GM15510 (cell line): ENCODE results near the gene MCMBP.

Experiments used
- POLR2A ChIP-seq: IDR thresholded peaks from 3 replicates; pipeline ENCODE4 v1.6.1; 2011; ENCODE audit warnings: borderline replicate concordance; ENCODE audit not compliant: insufficient read length; ENCODE audit errors: extremely low read depth

MCMBP gene

GRCh38 chr10:119849031-119849789 lies 23.4 kb downstream of the MCMBP start:
- no peak for TF ChIP-seq POLR2A

- no peak for TF ChIP-seq POLR2A
These were observed 27.0 kb downstream of the MCMBP start for GRCh38 chr10:119845656-119846055.

- no peak for TF ChIP-seq POLR2A
These were observed 38.5 kb downstream of the MCMBP start for GRCh38 chr10:119834188-119834587.

DNA sequence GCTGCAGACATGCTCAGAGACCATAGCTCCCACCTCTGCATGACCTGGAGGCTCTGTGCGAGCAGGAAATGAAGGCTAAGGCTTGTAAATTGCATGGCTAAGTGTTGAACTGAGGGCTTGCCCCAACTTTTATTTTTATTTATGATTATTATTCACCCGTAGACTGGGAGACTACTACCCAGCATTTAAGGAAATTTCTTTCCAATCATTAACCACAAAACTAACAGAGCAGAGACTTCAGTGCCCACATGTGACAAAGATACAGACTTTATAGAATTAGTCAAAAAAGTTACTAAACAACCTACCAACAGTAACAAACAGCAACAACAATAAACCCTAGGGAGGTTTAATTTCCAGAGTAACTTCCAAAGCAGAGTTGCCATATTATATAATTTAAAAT lies 39.7 kb downstream of the MCMBP start:
- no peak for TF ChIP-seq POLR2A

GRCh38 chr10:119831656-119832055 lies 41.0 kb downstream of the MCMBP start:
- no peak for TF ChIP-seq POLR2A

DNA sequence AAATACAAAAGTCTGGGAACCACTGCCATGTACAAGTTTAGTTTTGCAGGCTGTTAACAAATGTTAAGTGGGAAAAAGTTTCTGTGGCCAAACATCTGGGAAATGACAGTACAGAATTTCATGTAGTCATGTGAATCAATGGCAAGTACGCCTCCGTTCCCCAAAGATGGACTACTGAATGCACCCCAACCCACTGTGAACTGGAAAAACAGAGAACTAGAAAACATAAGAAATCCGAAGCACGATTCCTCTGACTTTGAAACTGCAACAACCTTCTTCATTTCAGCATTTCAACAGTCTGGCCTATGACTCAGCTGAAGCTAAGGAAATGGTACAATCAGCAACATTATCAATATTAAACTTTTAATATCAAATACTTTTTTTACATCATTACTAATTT lies 41.8 kb downstream of the MCMBP start:
- no peak for TF ChIP-seq POLR2A

DNA sequence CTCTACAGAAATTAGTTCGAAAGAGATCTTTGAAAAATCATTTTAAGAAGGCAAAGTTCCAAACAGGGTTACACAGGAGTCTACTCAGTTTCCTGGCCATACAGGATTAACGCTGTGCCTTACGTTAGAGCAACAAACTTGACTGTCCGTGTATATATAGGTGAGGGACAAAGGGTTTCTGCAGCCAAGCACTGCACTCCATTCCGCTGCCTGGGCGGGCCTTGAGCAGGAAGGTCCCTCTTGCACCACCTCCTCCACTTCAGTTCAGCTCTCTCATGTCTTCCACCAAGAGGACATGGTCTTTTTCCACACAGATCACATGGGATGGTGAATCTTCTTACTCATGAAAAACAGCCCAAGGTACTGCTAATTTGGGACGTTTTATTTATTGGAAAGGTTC lies 43.2 kb downstream of the MCMBP start:
- TF ChIP-seq POLR2A, result no peak

GRCh38 chr10:119827430-119827829 lies 45.2 kb downstream of the MCMBP start:
- no peak for TF ChIP-seq POLR2A

GRCh38 chr10:119826771-119827170 lies 45.9 kb downstream of the MCMBP start:
- no peak for TF ChIP-seq POLR2A

DNA sequence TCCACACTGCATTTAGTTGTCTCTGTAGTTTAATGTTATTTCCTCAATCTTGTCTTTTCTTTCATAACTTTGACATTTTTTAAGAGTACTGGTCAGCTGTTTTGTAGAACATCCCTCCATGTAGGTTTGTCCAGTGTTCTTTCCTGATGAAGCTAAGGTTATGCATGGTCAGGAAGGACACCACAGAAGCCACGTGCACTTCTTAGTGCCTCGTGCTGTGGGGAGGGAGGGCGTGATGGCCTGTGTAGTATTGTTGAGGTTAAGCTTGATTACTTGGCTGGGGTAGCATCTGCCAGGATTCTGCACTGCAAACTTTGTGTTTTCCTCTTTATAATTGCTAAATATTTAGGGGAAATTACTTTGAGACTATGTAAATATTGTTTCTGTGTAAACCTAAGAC lies 48.3 kb downstream of the MCMBP start:
- no peak for TF ChIP-seq POLR2A

- no peak for TF ChIP-seq POLR2A
These were observed 51.5 kb downstream of the MCMBP start for GRCh38 chr10:119821182-119821581.

GRCh38 chr10:119818889-119819270 lies 53.8 kb downstream of the MCMBP start:
- no peak for TF ChIP-seq POLR2A

DNA sequence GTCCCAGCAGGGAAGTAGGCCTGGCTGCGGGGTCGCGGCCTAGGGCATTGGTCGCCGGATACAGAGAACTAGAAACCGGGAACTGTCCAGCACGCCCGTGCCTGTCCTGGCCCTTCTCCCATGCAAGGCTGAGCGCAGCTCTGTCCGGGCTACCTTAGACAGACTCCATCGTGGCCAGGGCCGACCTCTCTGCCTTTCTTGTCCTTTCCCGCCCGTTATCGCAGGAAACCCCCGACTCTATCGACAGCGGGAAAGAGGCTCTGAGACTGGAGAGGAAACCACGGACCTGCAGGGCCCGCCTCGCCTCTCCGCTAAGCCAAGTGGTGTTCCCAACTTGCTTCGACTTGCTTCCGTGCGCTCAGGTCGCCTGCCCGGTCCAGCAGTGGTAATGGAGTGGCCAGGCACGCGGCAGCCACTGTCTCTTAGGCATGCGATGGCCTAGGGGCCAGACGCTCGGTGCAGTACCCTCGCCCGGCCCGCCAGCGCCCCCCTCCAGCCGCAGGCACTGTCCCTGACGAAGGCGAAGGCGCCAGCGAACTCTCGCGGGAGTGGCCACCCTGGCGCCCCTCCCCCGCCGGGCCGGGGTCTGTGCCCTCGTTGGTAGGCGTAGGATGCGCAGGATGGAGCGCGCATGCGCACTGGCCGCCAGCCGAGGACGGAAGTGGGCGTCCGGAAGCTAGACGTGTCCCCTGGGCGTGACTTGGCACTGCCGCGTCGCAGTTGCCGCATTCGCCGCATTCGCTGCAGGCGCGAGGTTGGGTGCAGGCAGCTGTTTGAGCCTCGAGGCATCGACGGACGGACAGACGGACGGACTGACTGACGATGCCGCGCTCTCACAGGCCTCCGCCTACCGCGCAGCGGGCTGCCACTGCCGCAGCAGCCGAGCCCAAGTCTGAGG lies 54.4 kb downstream of the MCMBP start:
- TF ChIP-seq POLR2A, result no peak

GRCh38 chr10:119815671-119816070 lies 57.0 kb downstream of the MCMBP start:
- no peak for TF ChIP-seq POLR2A

DNA sequence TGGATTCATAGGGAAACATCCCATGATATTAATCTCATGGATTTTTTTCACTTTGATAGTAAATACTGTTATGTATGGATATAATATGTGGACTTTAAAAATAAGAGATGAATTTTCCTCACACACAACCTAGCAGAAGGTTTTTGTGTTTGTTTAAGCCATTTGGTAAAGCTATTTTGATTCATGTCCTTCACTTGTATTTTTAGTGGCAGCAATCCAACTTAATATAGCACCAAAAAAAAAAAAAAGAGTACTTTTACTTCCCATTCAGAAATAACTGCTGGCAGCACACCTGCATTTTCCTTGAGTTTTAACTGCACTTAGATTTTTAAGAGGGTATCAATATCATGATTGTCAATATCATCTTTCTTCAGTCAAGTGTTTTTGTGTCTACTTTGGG lies 60.0 kb downstream of the MCMBP start:
- TF ChIP-seq POLR2A, result no peak

- no peak for TF ChIP-seq POLR2A
These were observed 61.5 kb downstream of the MCMBP start for GRCh38 chr10:119811122-119811521.
